HG03571 (cell line): Measurements from ENCODE around the gene GDF10.

Experiments used
- ATAC-seq: cut with Tn5 transposase; IDR thresholded peaks from one replicate; pipeline ENCODE4 v1.9.1; 2021; ENCODE audit not compliant: unreplicated experiment

Gene GDF10

DNA sequence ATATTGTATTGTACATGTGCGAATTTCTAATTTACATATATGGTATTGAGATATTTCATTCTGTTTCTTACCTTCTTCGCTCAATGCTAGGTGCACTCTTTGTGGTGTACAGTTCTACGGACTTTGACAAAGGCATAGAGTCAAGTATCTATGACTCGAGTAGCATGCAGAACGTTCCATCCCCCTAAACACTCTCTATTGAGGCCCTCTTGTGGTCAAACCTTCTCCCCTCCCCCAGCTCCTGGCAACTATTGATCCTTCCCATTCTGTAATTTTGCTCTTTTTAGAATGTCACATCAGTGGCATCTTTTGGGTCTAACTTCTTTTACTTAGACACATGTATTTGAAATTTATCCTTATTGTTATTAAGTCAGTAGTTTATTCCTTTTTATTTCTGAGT, 30.7 kb upstream of the GDF10 start:
- ATAC-seq, result no peak

- no peak for ATAC-seq
Observed at GRCh38 chr10:47276071-47276470, 23.9 kb upstream of the GDF10 start.

GRCh38 chr10:47276576-47277351, 23.2 kb upstream of the GDF10 start:
- no peak for ATAC-seq

DNA sequence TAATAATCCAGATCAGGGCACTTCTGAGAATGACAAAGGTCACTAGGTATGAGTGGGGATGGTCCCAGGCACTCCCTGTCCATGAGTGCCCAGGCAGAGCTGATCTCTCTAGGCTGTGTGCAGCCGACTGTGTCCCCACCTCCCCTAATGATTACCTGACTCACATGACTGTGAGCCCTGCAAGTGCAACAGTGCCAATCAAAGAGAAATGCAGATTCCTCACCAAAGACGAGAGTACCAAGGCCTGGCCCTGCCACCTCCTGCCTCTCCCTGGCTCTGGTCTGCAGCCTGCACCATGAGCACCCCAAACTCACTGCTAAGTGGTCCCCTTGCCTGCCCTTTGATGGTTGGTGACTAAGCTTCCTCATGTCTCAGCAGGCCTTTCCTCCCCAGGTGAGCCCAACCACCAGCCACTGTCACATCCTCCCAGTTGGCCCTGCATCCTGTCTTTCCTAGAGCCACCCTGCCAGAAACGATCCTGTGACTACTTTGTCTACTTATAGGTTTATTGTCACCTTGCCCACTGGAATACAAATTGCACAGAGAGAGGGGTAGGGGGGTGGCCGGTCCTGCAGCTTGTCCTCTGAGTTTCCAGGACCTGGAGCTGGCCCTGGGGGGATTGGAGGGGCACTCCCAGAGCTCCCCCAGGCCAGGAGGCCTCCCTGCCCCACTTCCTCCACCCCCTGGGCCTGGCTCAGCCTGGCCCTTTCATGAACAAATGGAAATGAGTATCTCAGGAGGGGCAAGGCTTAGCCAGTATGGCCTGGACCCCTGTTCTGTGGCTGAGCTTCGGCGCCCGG, 22.4 kb upstream of the GDF10 start:
- ATAC-seq, result no peak

DNA sequence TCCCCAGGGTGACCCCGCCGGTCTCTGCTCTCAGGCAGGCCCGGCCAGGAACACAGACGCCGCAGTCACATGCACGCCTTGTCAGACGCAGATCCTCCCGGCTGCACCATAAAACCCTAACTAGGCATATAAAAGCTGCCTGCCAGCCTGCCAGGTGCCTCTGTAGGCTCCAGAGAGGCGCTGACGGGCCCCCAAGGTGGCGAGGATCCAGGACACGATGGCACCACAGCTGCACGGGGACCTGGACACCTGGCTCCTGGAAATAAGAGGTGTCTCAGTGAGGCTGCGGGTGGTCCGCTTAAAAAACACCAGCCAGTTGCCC, 21.9 kb upstream of the GDF10 start:
- no peak for ATAC-seq

GRCh38 chr10:47278720-47279119, 21.3 kb upstream of the GDF10 start:
- no peak for ATAC-seq

GRCh38 chr10:47279276-47279675, 20.7 kb upstream of the GDF10 start:
- no peak for ATAC-seq

DNA sequence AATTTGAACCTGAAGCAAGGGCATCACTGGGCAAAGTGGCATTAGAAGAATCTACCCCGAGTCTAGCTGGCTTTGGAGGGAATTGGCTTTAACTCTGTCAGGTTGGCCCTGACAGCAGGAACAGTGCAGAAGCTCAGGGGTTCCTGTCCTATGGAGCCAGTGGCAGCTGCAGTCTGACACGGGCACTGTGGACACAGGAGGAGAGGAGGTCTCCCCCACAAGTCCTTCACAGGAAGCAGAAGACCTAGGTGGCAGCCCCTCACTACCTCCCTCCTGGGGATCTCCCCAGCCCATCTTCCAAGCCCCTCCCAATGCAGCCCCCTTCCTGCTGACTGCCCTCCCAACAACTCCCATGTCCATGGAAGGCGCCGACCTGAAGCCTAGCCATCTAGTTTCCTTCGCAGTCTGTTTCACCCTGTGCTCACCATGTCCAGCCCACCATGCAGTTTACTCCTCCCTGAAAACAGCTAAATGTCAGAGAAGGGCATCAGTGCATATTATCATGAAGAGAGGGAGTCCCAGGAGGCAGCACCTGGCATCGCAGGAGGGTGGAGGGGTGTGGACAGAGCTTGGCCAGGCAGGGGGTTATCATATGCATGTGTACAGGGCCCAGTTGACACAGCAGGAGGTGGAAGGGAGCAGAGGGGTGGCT, 17.9 kb upstream of the GDF10 start:
- no peak for ATAC-seq

GRCh38 chr10:47282657-47283018, 17.4 kb upstream of the GDF10 start:
- no peak for ATAC-seq

DNA sequence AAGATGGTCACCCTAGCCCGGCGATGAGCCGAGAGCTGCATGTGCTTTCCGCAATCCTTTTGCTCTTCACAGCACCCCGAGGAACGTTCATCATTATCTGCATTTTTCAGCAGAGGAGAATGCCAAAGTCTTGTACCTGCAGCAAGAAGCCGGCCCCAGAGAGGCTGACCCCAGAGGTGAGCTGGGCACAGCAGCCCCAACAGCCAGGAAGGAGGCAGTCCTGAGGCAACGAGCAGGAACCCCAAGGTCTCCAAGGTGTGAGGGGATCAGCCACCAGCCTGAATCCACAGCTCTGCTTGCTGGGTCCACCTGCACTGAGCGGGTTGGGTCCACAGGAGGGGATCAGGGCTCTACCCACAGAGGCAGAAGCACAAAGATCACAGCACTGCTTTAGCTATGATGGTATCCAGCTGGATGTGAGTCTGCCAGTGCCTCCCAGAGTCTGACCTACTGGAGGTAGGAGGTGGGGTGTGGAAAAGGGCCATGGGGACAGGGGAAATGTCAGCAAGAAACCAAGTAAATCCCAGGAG, 16.8 kb upstream of the GDF10 start:
- ATAC-seq, result no peak

DNA sequence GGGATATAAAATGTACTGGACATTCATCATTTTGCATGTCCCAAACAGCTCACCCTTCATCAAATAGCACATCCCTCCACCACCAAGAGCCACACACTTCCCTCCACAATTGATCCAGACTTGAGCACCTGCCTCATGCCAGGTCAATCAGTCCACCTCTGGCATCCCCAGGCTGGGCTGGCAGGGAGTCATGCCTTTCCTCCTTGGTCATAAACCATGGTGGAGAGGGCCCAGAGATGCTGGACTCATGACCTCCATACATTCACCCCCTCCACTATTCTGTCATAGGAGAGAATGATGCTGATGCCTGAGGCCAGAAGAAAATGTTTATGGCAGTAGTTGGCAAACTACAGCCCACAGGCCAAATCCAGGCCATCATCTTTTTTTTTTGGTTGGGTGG, 16.1 kb upstream of the GDF10 start:
- ATAC-seq, result no peak

DNA sequence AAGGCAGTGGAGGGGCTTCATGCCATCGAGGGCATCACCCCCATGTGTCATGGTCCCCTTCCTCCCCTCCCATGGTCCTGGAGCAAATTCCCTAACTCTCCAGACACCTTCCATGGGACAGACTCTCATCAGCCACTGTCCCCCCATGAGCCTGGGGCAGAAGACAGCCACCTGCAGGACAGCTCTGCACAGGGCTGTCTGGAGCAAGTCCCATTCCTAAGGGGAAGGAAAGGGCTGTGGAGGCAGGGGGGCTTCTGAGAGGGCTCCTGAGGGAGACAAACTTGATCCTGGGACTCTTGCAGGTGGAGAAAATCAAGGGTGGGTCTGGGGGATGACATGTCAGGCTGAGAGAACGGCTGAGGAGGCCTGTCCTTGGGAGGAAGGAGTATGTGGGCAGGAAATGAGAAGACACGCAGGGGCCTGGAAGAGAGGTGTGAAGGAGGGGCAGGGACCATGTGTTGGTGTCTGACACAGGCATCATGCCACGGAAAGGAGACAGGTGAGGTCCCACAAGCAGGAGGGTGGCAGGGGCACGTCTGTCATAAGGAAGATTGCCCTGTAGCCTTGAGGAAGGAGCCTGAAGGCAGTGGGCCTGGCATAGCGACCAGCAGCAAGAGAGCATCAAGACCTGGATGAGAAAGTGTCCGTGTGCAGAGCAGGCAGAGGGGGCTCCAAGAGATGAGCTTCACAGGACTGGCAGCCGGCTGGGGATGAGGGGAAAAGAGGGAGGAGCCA, 14.4 kb upstream of the GDF10 start:
- ATAC-seq, result no peak

GRCh38 chr10:47286116-47286505, 13.9 kb upstream of the GDF10 start:
- no peak for ATAC-seq

- ATAC-seq, result no peak
Observed at GRCh38 chr10:47286591-47287315, 13.2 kb upstream of the GDF10 start.

DNA sequence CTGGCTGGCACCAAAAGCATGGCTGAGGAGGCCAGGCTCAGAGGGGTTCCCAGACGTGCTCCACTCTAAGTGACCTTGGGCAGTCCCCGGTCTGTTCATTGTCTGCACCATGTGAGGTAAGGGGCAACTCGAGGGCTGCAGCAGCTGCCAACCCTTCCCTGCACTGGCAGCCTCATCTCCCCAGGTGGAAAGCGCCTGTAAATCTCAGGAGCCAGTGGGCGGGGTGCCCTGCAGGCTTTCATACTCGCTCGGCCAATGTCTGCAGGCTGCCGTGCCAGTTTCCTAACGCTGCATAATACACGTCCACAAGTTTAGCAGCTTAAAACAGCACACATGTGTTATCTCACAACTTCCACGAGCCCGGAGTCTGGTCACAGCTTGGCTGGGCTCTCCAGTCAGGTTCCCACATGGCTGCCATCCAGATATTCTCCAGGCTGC, 12.6 kb upstream of the GDF10 start:
- no peak for ATAC-seq

DNA sequence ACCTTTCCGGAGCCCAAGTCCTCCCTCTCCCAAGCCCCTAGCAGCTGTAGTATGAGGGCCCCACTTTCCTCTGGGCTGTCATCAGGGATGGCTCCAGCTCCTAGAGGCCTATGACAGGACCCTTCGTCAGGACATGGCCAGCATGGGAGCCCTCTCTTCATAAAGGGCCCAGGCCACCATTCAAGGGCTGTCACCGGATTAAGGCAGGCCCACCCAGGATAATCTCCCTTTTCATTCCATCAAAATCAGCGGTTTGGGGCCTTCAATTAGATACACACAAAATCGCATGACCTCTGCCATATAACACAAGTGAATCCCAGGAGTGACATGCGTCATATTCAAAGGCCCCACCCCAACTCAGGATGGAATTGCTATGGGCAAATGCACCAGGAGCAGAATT, 12.2 kb upstream of the GDF10 start:
- no peak for ATAC-seq

DNA sequence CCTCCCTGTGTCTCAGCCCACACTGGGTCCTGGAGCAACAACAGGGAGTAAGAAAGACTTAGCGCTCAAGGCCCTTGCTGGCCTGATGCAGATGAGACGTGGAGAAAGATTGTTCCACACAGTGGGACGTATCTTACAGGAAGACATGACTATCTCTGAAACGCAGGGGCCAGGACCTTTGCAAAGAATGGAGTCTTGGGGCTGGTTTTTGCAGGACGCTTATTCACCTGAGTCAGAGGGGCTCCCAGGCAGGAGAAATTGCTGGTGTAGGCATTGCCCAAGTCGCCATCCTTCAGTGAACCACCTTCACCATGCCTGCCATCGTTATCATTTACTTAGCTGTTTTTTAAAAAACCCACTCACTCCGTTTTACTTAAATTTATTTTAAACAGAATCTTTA, 11.8 kb upstream of the GDF10 start:
- no peak for ATAC-seq

DNA sequence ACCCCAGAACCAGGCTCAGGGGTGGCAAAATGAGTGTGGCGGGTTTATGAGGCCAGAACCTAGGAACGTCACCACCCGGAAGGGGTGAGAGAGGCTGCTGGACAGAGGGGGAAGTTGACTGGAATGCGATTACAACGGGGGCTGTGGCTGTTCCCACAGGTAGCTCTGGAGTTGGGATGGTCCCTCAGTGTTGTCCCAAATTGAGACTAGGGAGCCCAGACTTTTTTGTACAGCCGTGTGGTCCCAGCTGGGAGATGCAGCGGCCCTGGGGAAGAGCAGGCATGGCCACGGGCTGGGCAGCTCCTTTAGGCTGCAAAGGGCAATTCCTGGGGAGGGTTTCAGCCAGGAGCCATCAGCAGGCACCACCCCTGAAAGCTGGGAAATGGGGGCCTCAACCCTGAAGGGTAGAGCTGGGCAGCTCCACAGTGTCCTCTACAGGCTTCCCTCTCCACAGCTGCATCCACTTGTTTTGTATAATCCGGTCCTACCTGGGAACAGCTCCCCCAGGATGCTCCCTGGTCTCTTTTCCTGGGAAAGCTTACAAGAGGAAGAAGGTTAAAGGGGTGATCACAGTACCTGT, 11.0 kb upstream of the GDF10 start:
- ATAC-seq, result no peak

- no peak for ATAC-seq
Observed at GRCh38 chr10:47289921-47290320, 10.1 kb upstream of the GDF10 start.

GRCh38 chr10:47290338-47290737, 9.7 kb upstream of the GDF10 start:
- no peak for ATAC-seq
